ENCODE measurements around the gene THEMIS2.

- no peak for TF ChIP-seq CTCF (IDR thresholded peaks at IDR 0.05)
- TF ChIP-seq POLR2A (IDR thresholded peaks at IDR 0.05) = no peak
- TF ChIP-seq EP300 (IDR thresholded peaks at IDR 0.05) = no peak
- no peak for TF ChIP-seq POLR2AphosphoS5 (IDR thresholded peaks at IDR 0.05)
Observed at GRCh38 chr1:27935721-27936120, 63.4 kb downstream of the THEMIS2 start.

All from stomach (tissue), 4 donors.